GM19240 (cell line): Measurements from ENCODE around the gene MED13L.

ENCODE experiments used
- DNase-seq: peaks from one replicate; pipeline ENCODE4 v3.0.0; 2011; ENCODE audit warnings: low spot score; ENCODE audit not compliant: insufficient read length

MED13L gene

GRCh38 chr12:116213885-116214527 is 63.5 kb downstream of the MED13L start:
- DNase-seq, result no peak

- no peak for DNase-seq
Observed at GRCh38 chr12:116213014-116213413, 64.5 kb downstream of the MED13L start.

- DNase-seq, result no peak
Observed at GRCh38 chr12:116210762-116211161, 66.7 kb downstream of the MED13L start.

GRCh38 chr12:116210131-116210530 is 67.4 kb downstream of the MED13L start:
- no peak for DNase-seq

GRCh38 chr12:116209503-116209902 is 68.0 kb downstream of the MED13L start:
- DNase-seq, result no peak

GRCh38 chr12:116207274-116207673 is 70.2 kb downstream of the MED13L start:
- DNase-seq, result no peak

GRCh38 chr12:116206828-116207227 is 70.7 kb downstream of the MED13L start:
- DNase-seq, result no peak

- DNase-seq, result no peak
Observed at GRCh38 chr12:116204785-116205184, 72.7 kb downstream of the MED13L start.

- no peak for DNase-seq
Observed at GRCh38 chr12:116204169-116204568, 73.3 kb downstream of the MED13L start.

- DNase-seq, result no peak
Observed at GRCh38 chr12:116202940-116203339, 74.6 kb downstream of the MED13L start.

- no peak for DNase-seq
Observed at GRCh38 chr12:116202433-116202832, 75.1 kb downstream of the MED13L start.

GRCh38 chr12:116201908-116202307 is 75.6 kb downstream of the MED13L start:
- no peak for DNase-seq

- no peak for DNase-seq
Observed at GRCh38 chr12:116201359-116201758, 76.1 kb downstream of the MED13L start.

- DNase-seq, result no peak
Observed at GRCh38 chr12:116200812-116201211, 76.7 kb downstream of the MED13L start.

- DNase-seq, result no peak
Observed at GRCh38 chr12:116199160-116199706, 78.3 kb downstream of the MED13L start.

GRCh38 chr12:116196752-116197718 is 80.5 kb downstream of the MED13L start:
- no peak for DNase-seq

GRCh38 chr12:116196226-116196625 is 81.3 kb downstream of the MED13L start:
- no peak for DNase-seq

GRCh38 chr12:116194935-116195431 is 82.5 kb downstream of the MED13L start:
- peak; percentile 6 for DNase-seq

GRCh38 chr12:116189692-116190091 is 87.8 kb downstream of the MED13L start:
- no peak for DNase-seq

- DNase-seq, result no peak
Observed at GRCh38 chr12:116188581-116188980, 88.9 kb downstream of the MED13L start.

GRCh38 chr12:116187151-116187511 is 90.4 kb downstream of the MED13L start:
- no peak for DNase-seq

- no peak for DNase-seq
Observed at GRCh38 chr12:116186482-116187150, 90.9 kb downstream of the MED13L start.
